ENCODE data around the gene ATP2B2. TPM values are rescaled to one million over a fixed set of nuclear protein-coding genes. Genes with fewer than 3 reads are reported as not detected.

The ATP2B2 gene
- total RNA-seq, 2 experiments from 2014 or later = not detected

- ATAC-seq (no peak), DNase-seq (no peak)
- Mint-ChIP-seq H3K36me3 (ENCODE audit: low read depth) (no peaks in the 10 kb centered on the region), H3K9me3 (ENCODE audit: insufficient read depth) (no peaks in the 10 kb centered on the region), H3K4me1 (ENCODE audit: low read depth) (no peaks in the 10 kb centered on the region), H3K4me3 (no peak overlapping the region), H3K27me3 (ENCODE audit: low read depth) (peaks cover 3% of the 10 kb centered on the region), H3K27ac (no peak overlapping the region)
- ChIA-PET POLR2A (no interaction called here), CTCF (no interaction called here)
These were observed 124.0 kb downstream of the ATP2B2 start for GRCh38 chr3:10381336-10381735.

- ATAC-seq = no peak
- CTCF ChIA-PET = no interaction called here
- H3K4me3 Mint-ChIP-seq = no peak overlapping the region
These were observed 124.5 kb downstream of the ATP2B2 start for GRCh38 chr3:10380906-10381305.

GRCh38 chr3:10379961-10380360 lies 125.4 kb downstream of the ATP2B2 start:
- Mint-ChIP-seq H3K4me3 (no peak overlapping the region), H3K27ac (no peak overlapping the region), H3K27me3 (ENCODE audit: low read depth) (peaks cover 4% of the 10 kb centered on the region), H3K9me3 (ENCODE audit: insufficient read depth) (no peaks in the 10 kb centered on the region), H3K4me1 (ENCODE audit: low read depth) (no peaks in the 10 kb centered on the region), H3K36me3 (ENCODE audit: low read depth) (no peaks in the 10 kb centered on the region)
- POLR2A ChIA-PET = no interaction called here
- CTCF ChIA-PET = no interaction called here
- DNase-seq (no peak), ATAC-seq (no peak)

More at GRCh38 chr3:10380906-10381305, 124.5 kb downstream of the ATP2B2 start:
- POLR2A ChIA-PET = no interaction called here
- H3K4me1 Mint-ChIP-seq (ENCODE audit: low read depth) = no peaks in the 10 kb centered on the region
- H3K27me3 Mint-ChIP-seq (ENCODE audit: low read depth) = peaks cover 5% of the 10 kb centered on the region
- DNase-seq = no peak
- H3K27ac Mint-ChIP-seq = no peak overlapping the region
- no peaks in the 10 kb centered on the region for H3K36me3 Mint-ChIP-seq (ENCODE audit: low read depth)
- no peaks in the 10 kb centered on the region for H3K9me3 Mint-ChIP-seq (ENCODE audit: insufficient read depth)

- no peaks in the 10 kb centered on the region for H3K4me1 Mint-ChIP-seq (ENCODE audit: low read depth)
- ATAC-seq (no peak), DNase-seq (no peak)
- no peaks in the 10 kb centered on the region for H3K9me3 Mint-ChIP-seq (ENCODE audit: insufficient read depth)
- no peak overlapping the region for H3K4me3 Mint-ChIP-seq
- ChIA-PET POLR2A (no interaction called here), CTCF (no interaction called here)
- no peaks in the 10 kb centered on the region for H3K36me3 Mint-ChIP-seq (ENCODE audit: low read depth)
- no peak overlapping the region for H3K27ac Mint-ChIP-seq
- peaks cover 4% of the 10 kb centered on the region for H3K27me3 Mint-ChIP-seq (ENCODE audit: low read depth)
These were observed 126.2 kb downstream of the ATP2B2 start for GRCh38 chr3:10379161-10379560.

GRCh38 chr3:10378742-10379141 lies 126.6 kb downstream of the ATP2B2 start:
- Mint-ChIP-seq H3K27ac (no peak overlapping the region), H3K4me1 (ENCODE audit: low read depth) (no peaks in the 10 kb centered on the region), H3K36me3 (ENCODE audit: low read depth) (no peaks in the 10 kb centered on the region), H3K9me3 (ENCODE audit: insufficient read depth) (no peaks in the 10 kb centered on the region), H3K4me3 (no peak overlapping the region), H3K27me3 (ENCODE audit: low read depth) (peaks cover 2% of the 10 kb centered on the region)
- no peak for ATAC-seq
- no peak for DNase-seq
- ChIA-PET POLR2A (no interaction called here), CTCF (no interaction called here)

GRCh38 chr3:10378246-10378645 lies 127.1 kb downstream of the ATP2B2 start:
- Mint-ChIP-seq H3K9me3 (ENCODE audit: insufficient read depth) (no peaks in the 10 kb centered on the region), H3K36me3 (ENCODE audit: low read depth) (no peaks in the 10 kb centered on the region), H3K27me3 (ENCODE audit: low read depth) (peaks cover 2% of the 10 kb centered on the region), H3K27ac (no peak overlapping the region), H3K4me1 (ENCODE audit: low read depth) (no peaks in the 10 kb centered on the region), H3K4me3 (no peak overlapping the region)
- POLR2A ChIA-PET = no interaction called here
- CTCF ChIA-PET = interaction anchor here (1.1 kb wide), 1 partner anchor 12 kb away, joined by 3 read pairs; no protein-coding TSS in a partner anchor
- no peak for DNase-seq
- ATAC-seq = no peak

- ATAC-seq = no peak
- CTCF ChIA-PET = interaction anchor here (1.1 kb wide), 1 partner anchor 11 kb away, joined by 3 read pairs; no protein-coding TSS in a partner anchor
- H3K27ac Mint-ChIP-seq = no peak overlapping the region
These were observed 128.1 kb downstream of the ATP2B2 start for GRCh38 chr3:10377148-10377725.

GRCh38 chr3:10376353-10376752 lies 129.0 kb downstream of the ATP2B2 start:
- Mint-ChIP-seq H3K27me3 (ENCODE audit: low read depth) (peaks cover 2% of the 10 kb centered on the region), H3K36me3 (ENCODE audit: low read depth) (no peaks in the 10 kb centered on the region), H3K4me1 (ENCODE audit: low read depth) (no peaks in the 10 kb centered on the region), H3K27ac (no peak overlapping the region), H3K4me3 (no peak overlapping the region), H3K9me3 (ENCODE audit: insufficient read depth) (no peaks in the 10 kb centered on the region)
- POLR2A ChIA-PET = no interaction called here
- ATAC-seq (no peak), DNase-seq (no peak)
- CTCF ChIA-PET = no interaction called here

More at GRCh38 chr3:10377148-10377725, 128.1 kb downstream of the ATP2B2 start:
- POLR2A ChIA-PET = no interaction called here
- Mint-ChIP-seq H3K9me3 (ENCODE audit: insufficient read depth) (no peaks in the 10 kb centered on the region), H3K4me3 (no peak overlapping the region), H3K27me3 (ENCODE audit: low read depth) (peaks cover 2% of the 10 kb centered on the region), H3K36me3 (ENCODE audit: low read depth) (no peaks in the 10 kb centered on the region), H3K4me1 (ENCODE audit: low read depth) (no peaks in the 10 kb centered on the region)
- DNase-seq = no peak

GRCh38 chr3:10375296-10376053 lies 129.9 kb downstream of the ATP2B2 start:
- Mint-ChIP-seq H3K27me3 (ENCODE audit: low read depth) (peaks cover 8% of the 10 kb centered on the region), H3K36me3 (ENCODE audit: low read depth) (no peaks in the 10 kb centered on the region), H3K27ac (no peak overlapping the region), H3K4me3 (no peak overlapping the region), H3K4me1 (ENCODE audit: low read depth) (no peaks in the 10 kb centered on the region), H3K9me3 (ENCODE audit: insufficient read depth) (no peaks in the 10 kb centered on the region)
- DNase-seq (no peak), ATAC-seq (no peak)
- CTCF ChIA-PET = no interaction called here
- POLR2A ChIA-PET = no interaction called here

GRCh38 chr3:10374311-10374710 lies 131.1 kb downstream of the ATP2B2 start:
- no peaks in the 10 kb centered on the region for H3K9me3 Mint-ChIP-seq (ENCODE audit: insufficient read depth)
- CTCF ChIA-PET = no interaction called here

GRCh38 chr3:10373686-10374261 lies 131.6 kb downstream of the ATP2B2 start:
- ChIA-PET CTCF (no interaction called here), POLR2A (no interaction called here)
- ATAC-seq = no peak
- no peak for DNase-seq
- H3K4me1 Mint-ChIP-seq (ENCODE audit: low read depth) = no peaks in the 10 kb centered on the region
- H3K27ac Mint-ChIP-seq = no peak overlapping the region
- H3K9me3 Mint-ChIP-seq (ENCODE audit: insufficient read depth) = no peaks in the 10 kb centered on the region
- H3K27me3 Mint-ChIP-seq (ENCODE audit: low read depth) = peaks cover 13% of the 10 kb centered on the region
- no peaks in the 10 kb centered on the region for H3K36me3 Mint-ChIP-seq (ENCODE audit: low read depth)
- H3K4me3 Mint-ChIP-seq = no peak overlapping the region

More at GRCh38 chr3:10374311-10374710, 131.1 kb downstream of the ATP2B2 start:
- no peak overlapping the region for H3K27ac Mint-ChIP-seq
- no peaks in the 10 kb centered on the region for H3K36me3 Mint-ChIP-seq (ENCODE audit: low read depth)
- peaks cover 13% of the 10 kb centered on the region for H3K27me3 Mint-ChIP-seq (ENCODE audit: low read depth)
- POLR2A ChIA-PET = no interaction called here
- DNase-seq = no peak
- H3K4me3 Mint-ChIP-seq = no peak overlapping the region
- H3K4me1 Mint-ChIP-seq (ENCODE audit: low read depth) = no peaks in the 10 kb centered on the region
- ATAC-seq = no peak

- Mint-ChIP-seq H3K27me3 (ENCODE audit: low read depth) (peaks cover 18% of the 10 kb centered on the region), H3K9me3 (ENCODE audit: insufficient read depth) (no peaks in the 10 kb centered on the region), H3K36me3 (ENCODE audit: low read depth) (no peaks in the 10 kb centered on the region), H3K27ac (no peak overlapping the region), H3K4me3 (no peak overlapping the region), H3K4me1 (ENCODE audit: low read depth) (no peaks in the 10 kb centered on the region)
- POLR2A ChIA-PET = no interaction called here
- ATAC-seq (no peak), DNase-seq (no peak)
- CTCF ChIA-PET = no interaction called here
These were observed 133.6 kb downstream of the ATP2B2 start for GRCh38 chr3:10371789-10372188.

Data from activated CD8-positive, alpha-beta T cell treated with anti-CD3 and anti-CD28 coated beads, Interleukin-2, amount 10 ng/mL, durations not matched to agents 7 days and 5 days (primary cell).